Spleen (tissue), 11 donors: Measurements from ENCODE around the gene C4B. TPM values are rescaled to one million over a fixed set of nuclear protein-coding genes. Genes with fewer than 3 reads are reported as not detected.
"Not testable (repeated sequence)": the region's sequence is repeated elsewhere in the genome, so short reads cannot be mapped to it uniquely, and the experiment has no call there.

Experiments
- DNase-seq: peaks from one replicate; pipeline ENCODE4 v3.0.0-alpha.2; 2020
- H3K27ac ChIP-seq, 8 donors: fragments of 200-600 bp; sonication (generic) in 7 of 8; 1 replicate in 4 of 8; 2 replicates in 4 of 8; pipeline versions ENCODE4 v1.5.0 to v1.8.0; 2016 to 2021; ENCODE audit warnings: inconsistent platforms in 4 of 8, mild to moderate bottlenecking in 4 of 8, moderate library complexity in 1 of 8
- H3K27me3 ChIP-seq, 7 donors: fragments of 200-600 bp; sonication (generic) in 6 of 7; replicated peaks in 1 of 7; 1 replicate in 4 of 7; 2 replicates in 3 of 7; pipeline versions ENCODE4 v1.5.0 to v1.8.0; 2016 to 2021; ENCODE audit warnings: inconsistent platforms in 3 of 7, mild to moderate bottlenecking in 1 of 7
- H3K36me3 ChIP-seq, 6 donors: fragments of 200-600 bp; sonication (generic) in 5 of 6; 1 replicate in 4 of 6; 2 replicates in 2 of 6; pipeline versions ENCODE4 v1.5.0 to v1.8.0; 2016 to 2021; ENCODE audit warnings: inconsistent platforms in 2 of 6
- H3K4me1 ChIP-seq, 6 donors: fragments of 200-600 bp; sonication (generic) in 5 of 6; 1 replicate in 3 of 6; 2 replicates in 3 of 6; pipeline versions ENCODE4 v1.5.0 to v1.8.0; 2016 to 2021; ENCODE audit warnings: inconsistent platforms in 3 of 6
- H3K4me3 ChIP-seq, 8 donors: fragments of 200-600 bp; sonication (generic) in 7 of 8; 1 replicate in 4 of 8; 2 replicates in 4 of 8; pipeline versions ENCODE4 v1.5.0 to v1.8.0; 2016 to 2021; ENCODE audit warnings: inconsistent platforms in 4 of 8, mild to moderate bottlenecking in 4 of 8, moderate library complexity in 2 of 8
- H3K9me3 ChIP-seq, 8 donors: fragments of 200-600 bp; sonication (generic) in 7 of 8; 1 replicate in 4 of 8; 2 replicates in 4 of 8; pipeline versions ENCODE4 v1.5.0 to v1.8.0; 2016 to 2021; ENCODE audit warnings: inconsistent platforms in 4 of 8
- POLR2AphosphoS5 ChIP-seq, 3 donors: sonication (generic); formaldehyde crosslinking; IDR thresholded peaks; one replicate each; pipeline ENCODE4 v1.5.1; 2017; ENCODE audit warnings: antibody characterized with exemption in 3 of 3
- WGBS, 5 donors: extraction: QIAGEN DNeasy Blood & Tissue Kit in 3 of 5; methylation state at CpG; one replicate each; pipeline versions ENCODE4 v1.1.5 to v1.1.7; 2013 to 2018; 5-methylcytosine and 5-hydroxymethylcytosine counted together
- intact Hi-C: fragments of 100-400 bp; cut with DNase I; formaldehyde crosslinking; loops from one replicate; pipeline ENCODE4 v1.15.0; 2023; ENCODE audit warnings: low total_unique reads
- polyA plus RNA-seq, 3 donors: library from polyadenylated mRNA; stranded (reverse); fragments of 200-250 nt; gene quantifications; one replicate each; pipeline ENCODE4 v1.2.1, GENCODE V29; 2013
- total RNA-seq, 7 donors: library from RNA; depleted of rRNA in 3 of 7; stranded (reverse); fragments of >200 nt in 3 of 7; fragmentation: NEBNext Ultra II Directional in 4 of 7; extraction: Animal tissue kit (Norgen Biotek cat#: 25700) in 4 of 7; gene quantifications; one replicate each; pipeline versions ENCODE4 v1.1.0 to v1.2.1, GENCODE V29; 2016 to 2021
- donor health status: healthy with polysubstance abuse.
- donor health status: DM: no; HTN: no; CAD: no; lungs with moderate emphysema.
- donor health status: DM: no; HTN: no; CAD: no.
- donor health status: Bipolar disorder and iron deficiency.
- donor health status: healthy.
- donor health status: DM: no; HTN: no; CAD: no.
- donor health status: DM: yes; HTN: yes; CAD: no.

Gene C4B
- total and polyA plus RNA-seq, 10 donors: 57.8 to 308 (median 103) TPM

DNA sequence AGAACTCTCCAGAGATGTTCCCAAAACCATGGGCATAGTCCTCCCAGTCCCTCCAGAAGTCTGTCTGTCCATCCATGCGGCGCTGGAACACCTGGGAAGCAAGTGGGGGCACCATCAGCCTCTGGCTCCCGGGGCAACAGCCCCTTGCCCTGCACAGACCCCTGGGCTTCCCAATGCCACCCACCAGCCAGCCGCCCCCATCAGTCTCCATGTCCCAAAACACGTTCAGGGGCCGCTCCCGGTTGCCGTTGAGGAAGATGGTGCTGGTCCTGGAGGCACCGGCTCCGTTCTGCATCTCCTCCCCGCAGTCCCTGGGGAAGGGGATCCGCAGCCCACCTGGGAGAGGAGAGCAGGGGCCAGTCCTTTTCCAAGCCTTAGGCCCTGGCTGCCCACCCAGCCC lies 5.1 kb upstream of the C4B start:
- H3K4me1 ChIP-seq, H3K27ac ChIP-seq, H3K36me3 ChIP-seq, H3K9me3 ChIP-seq, H3K4me3 ChIP-seq, H3K27me3 ChIP-seq, intact Hi-C loops: not testable (repeated sequence)
- 66 to 83% (median 72%) methylated on average over 4 to 12 of the region's 12 CpGs for WGBS, 5 donors
- DNase-seq: peak; percentile 16

DNA sequence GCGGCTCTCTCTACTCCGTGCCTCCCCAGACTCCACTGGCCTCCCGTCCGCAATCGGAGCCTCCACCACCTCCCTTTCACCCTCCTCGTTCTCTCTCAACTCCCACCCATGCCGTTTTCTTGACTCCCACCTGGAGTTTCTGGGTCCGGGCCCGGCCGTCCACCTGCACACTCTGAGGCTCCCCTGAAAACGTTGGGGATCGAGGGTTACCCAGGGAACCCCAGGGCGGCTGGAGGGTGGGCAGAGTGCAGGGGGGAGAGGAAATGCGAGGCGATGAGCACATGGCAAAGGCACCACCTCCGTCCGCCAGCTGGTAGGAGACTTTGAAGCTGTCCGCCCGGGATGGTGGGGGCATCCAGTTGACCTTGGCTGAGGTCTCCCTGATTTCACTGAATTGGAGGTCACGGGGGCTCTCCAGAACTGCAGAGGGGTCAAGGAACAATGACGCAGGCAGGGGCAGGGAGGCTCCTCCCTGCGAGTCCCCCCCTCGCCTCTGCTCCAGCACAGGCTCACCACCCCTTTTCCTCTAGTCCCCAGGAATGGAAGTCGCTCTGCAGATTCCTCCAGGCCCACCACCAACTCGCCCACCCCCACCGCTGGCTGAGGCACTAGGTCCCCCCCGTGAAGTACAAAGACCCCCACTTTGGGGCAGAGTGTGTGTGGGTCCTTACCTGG lies 3.6 kb upstream of the C4B start:
- H3K27me3 ChIP-seq, intact Hi-C loops, H3K9me3 ChIP-seq, H3K27ac ChIP-seq, H3K4me3 ChIP-seq, H3K4me1 ChIP-seq, H3K36me3 ChIP-seq: not testable (repeated sequence)
- DNase-seq: peak; percentile 32
- peak in 1 of 3 donors; percentile 15 for TF ChIP-seq POLR2AphosphoS5 (IDR thresholded peaks at IDR 0.05)
- 65 to 76% (median 70%) methylated on average over 13 to 20 of the region's 27 CpGs for WGBS, 5 donors

DNA sequence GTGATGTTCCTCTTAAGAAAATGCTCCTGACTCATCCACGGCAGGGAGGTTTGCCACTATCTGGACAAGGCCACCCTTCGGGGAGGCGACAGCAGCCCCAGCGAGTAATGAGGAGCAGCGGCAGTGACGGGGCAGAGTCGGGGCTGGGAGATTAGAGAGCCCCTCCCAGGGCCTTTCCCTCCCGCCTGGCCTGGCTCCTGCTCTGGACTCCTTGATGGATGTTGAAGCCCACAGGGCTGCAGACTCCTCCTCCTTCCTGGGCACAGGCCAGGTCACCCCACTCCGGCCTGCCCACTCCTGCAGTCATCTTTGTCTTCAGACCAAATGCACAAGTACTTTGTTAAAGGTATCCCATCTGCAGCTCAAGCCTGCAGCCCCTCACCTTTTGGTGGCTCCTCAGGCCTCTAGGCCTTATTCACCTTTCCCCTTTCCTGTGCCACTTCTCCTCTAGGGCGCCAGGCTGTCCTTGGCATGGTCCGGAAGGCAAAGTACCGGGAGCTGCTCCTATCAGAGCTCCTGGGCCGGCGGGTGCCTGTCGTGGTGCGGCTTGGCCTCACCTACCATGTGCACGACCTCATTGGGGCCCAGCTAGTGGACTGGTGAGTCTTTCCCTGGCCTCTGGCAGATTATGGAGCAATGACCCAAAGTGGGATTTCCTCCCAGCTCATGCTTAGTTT lies 1.5 kb upstream of the C4B start:
- H3K36me3 ChIP-seq, H3K4me1 ChIP-seq, H3K9me3 ChIP-seq, H3K27me3 ChIP-seq, H3K27ac ChIP-seq, H3K4me3 ChIP-seq, intact Hi-C loops: not testable (repeated sequence)
- WGBS, 5 donors: 75 to 88% (median 81%) methylated on average over 7 to 17 of the region's 17 CpGs
- peak; percentile 45 for DNase-seq
- TF ChIP-seq POLR2AphosphoS5 (IDR thresholded peaks at IDR 0.05): peak in 1 of 3 donors; percentile 7

DNA sequence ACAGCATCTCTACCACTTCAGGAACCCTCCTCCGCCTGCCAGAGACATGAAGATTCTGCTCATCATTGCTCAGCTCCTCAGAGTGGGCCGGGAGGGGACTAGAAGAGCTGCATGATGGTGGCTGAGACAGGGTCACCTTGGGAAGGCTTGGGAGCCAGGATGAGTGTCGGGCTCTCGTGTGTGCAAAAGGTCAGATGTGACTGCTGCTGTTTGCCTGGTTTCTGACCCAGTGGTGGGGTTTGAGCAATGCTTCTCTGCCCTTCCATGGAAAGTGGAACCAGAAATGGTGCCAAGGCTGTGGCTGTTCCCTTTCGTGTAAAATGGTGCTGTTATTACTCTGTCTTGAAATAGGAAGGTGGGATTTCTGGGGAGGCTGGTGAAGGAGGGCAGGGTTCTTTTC lies 857 bp upstream of the C4B start:
- H3K27ac ChIP-seq, H3K36me3 ChIP-seq, H3K9me3 ChIP-seq, H3K4me1 ChIP-seq, intact Hi-C loops, DNase-seq, H3K27me3 ChIP-seq, H3K4me3 ChIP-seq: not testable (repeated sequence)
- no CpG with 5 or more reads among the region's 5 CpGs for WGBS, 5 donors

DNA sequence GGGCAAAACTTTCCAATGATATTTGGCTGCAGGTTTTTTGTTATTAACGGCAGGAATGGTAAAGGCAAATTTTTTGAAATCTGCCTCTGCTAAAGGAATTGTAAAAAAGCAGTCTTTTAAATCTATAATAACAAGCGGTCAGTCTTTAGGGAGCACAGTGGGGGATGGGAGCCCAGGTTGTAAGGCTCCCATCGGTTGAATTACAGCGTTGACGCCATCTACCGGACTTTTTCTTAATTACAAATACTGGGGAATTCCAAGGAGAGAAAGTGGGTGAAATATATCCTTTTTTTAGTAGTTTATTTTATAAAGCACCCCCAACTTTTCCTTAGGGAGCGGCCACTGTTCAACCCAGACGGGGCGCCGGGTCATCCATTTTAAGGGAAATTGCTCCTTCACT lies 7.5 kb downstream of the C4B start:
- WGBS, 5 donors: no CpG with 5 or more reads among the region's 10 CpGs
- H3K9me3 ChIP-seq, H3K36me3 ChIP-seq, DNase-seq, H3K4me3 ChIP-seq, H3K27ac ChIP-seq, H3K4me1 ChIP-seq, intact Hi-C loops, H3K27me3 ChIP-seq: not testable (repeated sequence)

DNA sequence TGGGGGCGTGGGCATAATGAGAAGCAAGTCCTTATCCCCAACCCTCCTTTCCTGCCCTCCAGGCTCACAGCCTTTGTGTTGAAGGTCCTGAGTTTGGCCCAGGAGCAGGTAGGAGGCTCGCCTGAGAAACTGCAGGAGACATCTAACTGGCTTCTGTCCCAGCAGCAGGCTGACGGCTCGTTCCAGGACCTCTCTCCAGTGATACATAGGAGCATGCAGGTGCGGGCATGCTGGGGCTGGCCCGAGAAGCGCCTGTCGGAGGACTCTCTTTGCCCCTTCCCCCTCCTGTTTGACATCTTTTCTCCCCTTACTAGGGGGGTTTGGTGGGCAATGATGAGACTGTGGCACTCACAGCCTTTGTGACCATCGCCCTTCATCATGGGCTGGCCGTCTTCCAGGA lies 14.0 kb downstream of the C4B start:
- H3K4me3 ChIP-seq, H3K4me1 ChIP-seq, H3K27ac ChIP-seq, H3K27me3 ChIP-seq, H3K36me3 ChIP-seq, H3K9me3 ChIP-seq, intact Hi-C loops: not testable (repeated sequence)
- peak; percentile 6 for DNase-seq
- WGBS, 5 donors: 90 to 96% (median 91%) methylated on average over 2 to 7 of the region's 10 CpGs

DNA sequence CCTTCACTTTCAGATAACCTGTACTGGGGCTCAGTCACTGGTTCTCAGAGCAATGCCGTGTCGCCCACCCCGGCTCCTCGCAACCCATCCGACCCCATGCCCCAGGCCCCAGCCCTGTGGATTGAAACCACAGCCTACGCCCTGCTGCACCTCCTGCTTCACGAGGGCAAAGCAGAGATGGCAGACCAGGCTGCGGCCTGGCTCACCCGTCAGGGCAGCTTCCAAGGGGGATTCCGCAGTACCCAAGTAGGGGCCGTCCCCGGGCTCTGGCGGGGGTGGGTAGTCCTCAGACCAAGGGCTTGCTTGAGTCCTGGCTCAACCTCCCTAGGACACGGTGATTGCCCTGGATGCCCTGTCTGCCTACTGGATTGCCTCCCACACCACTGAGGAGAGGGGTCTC lies 15.0 kb downstream of the C4B start:
- H3K4me3 ChIP-seq, H3K4me1 ChIP-seq, DNase-seq, H3K27me3 ChIP-seq, intact Hi-C loops, H3K9me3 ChIP-seq, H3K36me3 ChIP-seq, H3K27ac ChIP-seq: not testable (repeated sequence)
- WGBS, 5 donors: 75 to 93% (median 89%) methylated on average over 6 to 8 of the region's 14 CpGs; no CpG with 5 or more reads in 1 of the 5 donors

DNA sequence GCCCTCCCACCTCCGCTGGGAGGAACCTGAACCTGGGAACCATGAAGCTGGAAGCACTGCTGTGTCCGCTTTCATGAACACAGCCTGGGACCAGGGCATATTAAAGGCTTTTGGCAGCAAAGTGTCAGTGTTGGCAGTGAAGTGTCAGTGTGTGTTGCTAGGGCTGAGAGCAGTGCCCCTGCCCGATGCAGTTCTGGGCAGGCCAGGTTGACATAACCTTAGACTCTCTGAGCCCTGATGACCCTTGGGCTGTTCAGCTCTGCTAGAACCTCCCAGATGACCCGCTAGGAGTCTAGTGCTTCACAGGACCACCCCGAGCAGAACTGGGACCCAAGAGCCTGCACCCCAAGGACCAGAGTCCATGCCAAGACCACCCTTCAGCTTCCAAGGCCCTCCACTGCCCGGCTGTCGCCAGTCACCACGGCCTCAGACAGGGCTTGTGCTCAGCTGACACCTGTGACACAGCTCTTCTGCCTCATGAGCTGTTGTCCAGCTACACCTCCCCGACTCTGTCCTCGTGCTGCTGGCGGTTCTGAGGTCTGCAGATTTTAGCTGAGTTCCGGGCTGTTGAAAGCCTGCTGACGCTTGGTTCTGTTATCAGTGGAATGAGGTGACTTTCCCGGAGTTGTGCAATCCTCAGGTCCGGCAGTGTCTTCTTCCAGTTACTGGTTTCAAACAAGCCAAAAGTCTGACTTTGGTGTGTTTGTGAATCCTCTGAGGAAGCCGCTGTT lies 20.9 kb downstream of the C4B start:
- H3K36me3 ChIP-seq, H3K4me1 ChIP-seq, H3K27me3 ChIP-seq, intact Hi-C loops, DNase-seq, H3K9me3 ChIP-seq, H3K27ac ChIP-seq, H3K4me3 ChIP-seq: not testable (repeated sequence)
- no CpG with 5 or more reads among the region's 16 CpGs for WGBS, 5 donors

DNA sequence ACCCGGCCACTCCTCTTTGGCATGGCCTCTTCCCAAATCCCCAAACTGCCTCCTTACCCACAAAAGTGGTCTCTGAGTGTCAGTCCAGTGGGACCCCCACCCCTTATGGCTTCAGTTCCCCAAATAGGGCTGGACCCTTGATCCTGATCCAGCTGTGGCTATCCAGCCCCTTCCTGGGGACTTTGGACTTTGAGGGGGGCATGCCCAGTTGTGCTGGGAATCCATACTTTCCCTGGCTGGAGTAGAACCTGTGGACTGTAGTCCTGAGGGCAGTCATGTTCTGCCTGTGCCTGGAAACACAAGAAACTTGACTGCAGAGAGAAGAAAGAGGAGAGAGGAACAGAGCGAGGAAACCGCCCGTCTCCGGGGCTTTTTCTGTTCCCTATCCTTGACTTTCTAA lies 22.5 kb downstream of the C4B start:
- H3K4me1 ChIP-seq, intact Hi-C loops, H3K36me3 ChIP-seq, H3K9me3 ChIP-seq, DNase-seq, H3K4me3 ChIP-seq, H3K27me3 ChIP-seq: not testable (repeated sequence)
- WGBS, 5 donors: 38 to 69% (median 41%) methylated on average over 4 to 5 of the region's 5 CpGs
- H3K27ac ChIP-seq: peak overlapping the region in 1 of 8 donors; percentile 53
